Stimulated activated CD4-positive, alpha-beta T cell treated with anti-CD3 and anti-CD28 coated beads, Interleukin-12 subunit alpha, Interleukin-12 subunit beta, amount 100 ng/mL, for 48 hours (primary cell): ENCODE data around the gene AGT.
"Not testable (repeated sequence)": the region's sequence is repeated elsewhere in the genome, so short reads cannot be mapped to it uniquely, and the experiment has no call there.

Experiments
- DNase-seq, 3 donors: peaks; one replicate each; pipeline ENCODE4 v3.0.0-alpha.2; 2020; ENCODE audit warnings: low read depth in 2 of 3, low spot score in 1 of 3

AGT gene

DNA sequence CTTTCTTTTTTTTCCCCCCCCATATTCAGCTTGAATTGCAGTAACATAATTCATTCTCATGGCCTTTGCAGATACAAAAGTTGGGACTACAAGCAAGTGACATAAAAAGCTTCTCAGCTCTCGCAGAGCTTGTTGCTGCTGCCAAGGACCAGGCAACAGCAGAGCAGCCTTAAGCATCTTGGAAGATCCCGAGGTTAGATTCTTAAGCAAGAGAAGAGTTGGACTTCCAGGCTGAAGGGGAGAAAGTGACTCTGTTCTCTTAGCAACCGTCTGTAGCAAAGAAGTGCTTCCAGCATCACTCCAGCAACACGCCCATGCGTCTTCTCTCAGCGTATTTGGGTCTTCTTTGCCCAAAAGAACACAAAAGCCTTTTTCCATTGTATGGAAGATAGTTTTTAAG is 20.7 kb downstream of the AGT start:
- DNase-seq, result no peak

DNA sequence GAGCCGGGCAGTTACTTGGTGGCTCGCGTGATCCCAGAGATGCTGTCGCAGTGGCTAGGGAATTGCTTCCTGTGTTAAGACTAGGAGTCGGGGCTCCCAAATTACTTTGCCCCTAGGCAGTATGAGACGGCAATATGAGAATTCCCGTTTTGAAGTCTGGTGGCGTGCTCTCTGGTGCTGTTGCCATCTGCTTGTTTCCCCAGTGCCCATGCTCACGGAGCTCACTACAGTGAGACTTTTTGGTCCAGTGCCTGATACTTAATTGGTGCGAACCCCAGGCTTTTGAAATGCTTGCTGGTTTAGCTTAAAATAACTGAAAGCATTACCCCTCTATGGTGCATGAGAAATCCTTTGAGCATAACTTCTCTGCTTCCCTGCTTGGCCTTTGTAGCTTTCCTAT is 22.3 kb downstream of the AGT start:
- no peak for DNase-seq

DNA sequence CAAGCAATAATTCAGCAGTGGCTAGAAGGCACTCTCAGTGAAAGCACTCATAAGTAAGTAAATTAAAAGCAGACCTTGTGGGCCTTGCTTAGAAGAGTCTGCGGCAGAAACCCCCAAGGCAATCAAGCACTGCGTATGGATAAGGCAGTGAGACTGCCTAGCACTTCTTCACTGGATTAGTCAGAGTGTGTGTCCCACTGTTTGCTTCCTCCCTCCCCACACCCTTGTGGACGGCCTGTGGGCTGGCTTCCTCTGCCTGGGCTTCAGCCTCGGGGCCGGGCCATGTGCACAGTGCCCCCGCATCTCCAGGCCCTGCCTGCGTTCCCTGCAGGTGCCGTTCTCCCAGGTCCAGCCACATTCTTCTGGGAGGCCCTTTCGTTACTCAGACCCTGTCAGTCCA is 23.8 kb downstream of the AGT start:
- DNase-seq, result no peak

DNA sequence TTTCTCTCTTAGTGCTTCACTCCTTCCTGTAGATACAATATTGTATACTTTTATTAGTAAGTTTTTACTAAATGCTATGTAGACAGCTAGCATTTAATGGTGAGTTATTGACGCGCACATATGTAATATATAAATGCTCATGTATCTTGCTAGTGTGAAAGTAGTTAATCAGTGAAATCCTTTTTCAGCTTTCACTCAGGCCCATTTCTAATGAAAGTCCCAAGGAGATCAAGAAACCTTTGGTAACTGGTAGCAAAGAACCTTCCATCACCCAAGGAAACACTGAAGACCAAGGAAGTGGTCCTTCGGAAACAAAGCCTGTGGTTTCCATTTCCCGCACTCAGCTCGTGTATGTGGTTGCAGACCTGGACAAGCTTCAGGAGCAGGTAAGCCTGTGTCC is 27.2 kb downstream of the AGT start:
- no peak for DNase-seq

DNA sequence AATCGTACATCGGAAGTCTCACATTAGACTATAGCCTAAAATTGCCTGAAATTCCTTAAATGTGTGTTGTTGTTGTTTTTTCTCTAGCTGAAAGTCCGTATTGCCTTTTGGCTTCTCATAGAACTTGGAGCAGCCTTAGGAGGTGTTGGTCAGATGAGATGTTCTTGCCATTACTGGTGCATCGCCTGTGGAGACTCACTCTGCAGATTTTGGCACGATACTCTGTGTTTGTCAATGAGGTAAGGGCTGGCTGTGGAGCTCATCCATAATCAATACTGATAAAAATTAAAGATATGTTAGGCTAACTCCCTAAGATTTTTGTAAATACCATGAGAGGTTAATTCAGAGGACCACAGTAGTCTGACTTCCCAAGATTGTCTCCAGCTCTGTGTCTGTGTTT is 28.9 kb downstream of the AGT start:
- no peak for DNase-seq

DNA sequence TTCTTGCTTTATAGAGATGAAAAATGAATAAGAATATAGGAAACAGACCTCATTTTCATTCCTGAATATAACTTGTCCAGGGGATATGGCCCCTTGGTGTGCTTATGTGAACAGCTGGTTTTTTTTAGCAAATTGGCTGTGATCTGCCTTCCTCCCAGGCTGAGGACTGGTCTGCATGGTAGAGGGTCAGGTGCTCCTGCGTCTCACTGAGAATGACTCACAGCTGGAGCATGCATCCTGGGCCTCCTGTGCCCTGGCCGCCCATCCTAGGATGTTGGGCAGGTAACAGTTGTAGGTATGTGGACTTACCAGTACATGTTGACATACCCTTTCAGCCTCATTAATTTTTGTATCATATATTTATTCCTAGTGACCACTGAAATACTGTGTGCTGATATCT is 29.8 kb downstream of the AGT start:
- no peak for DNase-seq

DNA sequence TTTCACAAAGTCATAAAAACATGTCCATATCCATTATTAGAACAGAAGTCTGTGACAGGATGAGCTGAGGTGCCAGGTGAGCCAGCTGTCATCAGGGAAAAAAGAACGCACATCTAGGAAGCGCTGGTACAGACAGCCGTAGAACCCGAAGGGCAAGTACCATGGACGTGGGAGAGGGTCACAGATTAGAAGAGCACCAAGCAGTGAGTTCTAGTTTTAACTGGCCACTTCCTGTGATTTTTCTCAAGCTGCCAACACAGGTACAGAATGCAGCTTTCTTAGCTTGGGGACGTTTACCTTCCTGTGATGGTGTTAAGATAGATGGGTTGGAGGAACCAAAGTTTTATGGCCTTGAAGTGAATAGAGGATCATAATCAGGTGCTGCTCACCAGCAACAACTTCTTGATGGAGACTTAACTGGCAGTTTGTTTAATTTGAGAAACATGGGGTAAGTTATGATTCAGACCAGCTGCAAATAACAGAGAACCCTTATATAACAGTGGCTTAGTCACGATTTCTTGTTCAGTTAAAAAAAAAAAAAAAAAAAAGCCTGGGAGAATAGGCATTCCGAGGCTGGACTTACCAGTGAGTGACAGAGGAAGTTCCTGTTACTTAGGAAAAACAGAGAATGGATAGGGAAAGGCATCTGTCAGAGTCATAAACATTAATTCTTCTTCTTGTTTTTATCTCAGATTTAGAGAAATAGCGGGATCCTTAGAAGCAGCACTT is 30.9 kb downstream of the AGT start:
- DNase-seq, result no peak

DNA sequence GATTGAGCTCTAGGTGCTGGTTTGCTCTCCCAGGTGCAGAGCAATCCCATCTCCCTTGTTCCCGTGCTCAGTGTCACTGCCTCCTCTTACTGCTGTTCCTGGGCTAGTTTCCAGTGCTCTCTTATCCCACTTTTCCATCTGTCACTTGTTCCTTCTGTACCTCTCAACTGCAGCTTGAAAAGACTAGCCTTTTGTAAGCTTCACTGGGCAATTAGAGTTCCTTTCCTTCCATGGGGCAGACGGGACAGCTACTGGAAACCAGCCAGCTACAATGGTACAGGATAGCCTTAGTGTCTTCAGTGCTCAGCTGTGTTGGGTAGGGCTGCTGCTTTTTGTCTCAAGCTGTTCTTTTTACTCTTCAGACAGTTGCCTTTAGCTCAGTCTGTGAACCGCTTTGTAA is 31.6 kb downstream of the AGT start:
- DNase-seq, result no peak

DNA sequence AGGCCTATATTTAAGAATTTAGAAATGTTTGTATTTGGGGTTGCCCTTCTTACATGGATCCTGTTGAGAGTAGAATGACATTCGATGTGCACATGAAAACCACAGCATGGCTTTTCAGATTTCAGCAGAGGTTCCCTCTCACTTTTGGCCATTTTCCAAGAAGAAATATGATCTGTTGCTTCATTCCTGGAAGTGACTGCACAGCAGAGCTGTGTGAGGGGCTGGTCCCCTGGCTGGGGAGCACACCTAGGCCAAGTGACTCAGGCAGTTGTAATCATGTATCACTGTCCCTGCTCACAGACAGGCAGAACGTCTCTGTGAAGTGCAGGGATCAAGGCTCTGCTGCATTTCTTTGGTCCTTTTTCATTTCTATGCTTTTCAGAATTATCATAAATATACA is 32.3 kb downstream of the AGT start:
- DNase-seq, result no peak

DNA sequence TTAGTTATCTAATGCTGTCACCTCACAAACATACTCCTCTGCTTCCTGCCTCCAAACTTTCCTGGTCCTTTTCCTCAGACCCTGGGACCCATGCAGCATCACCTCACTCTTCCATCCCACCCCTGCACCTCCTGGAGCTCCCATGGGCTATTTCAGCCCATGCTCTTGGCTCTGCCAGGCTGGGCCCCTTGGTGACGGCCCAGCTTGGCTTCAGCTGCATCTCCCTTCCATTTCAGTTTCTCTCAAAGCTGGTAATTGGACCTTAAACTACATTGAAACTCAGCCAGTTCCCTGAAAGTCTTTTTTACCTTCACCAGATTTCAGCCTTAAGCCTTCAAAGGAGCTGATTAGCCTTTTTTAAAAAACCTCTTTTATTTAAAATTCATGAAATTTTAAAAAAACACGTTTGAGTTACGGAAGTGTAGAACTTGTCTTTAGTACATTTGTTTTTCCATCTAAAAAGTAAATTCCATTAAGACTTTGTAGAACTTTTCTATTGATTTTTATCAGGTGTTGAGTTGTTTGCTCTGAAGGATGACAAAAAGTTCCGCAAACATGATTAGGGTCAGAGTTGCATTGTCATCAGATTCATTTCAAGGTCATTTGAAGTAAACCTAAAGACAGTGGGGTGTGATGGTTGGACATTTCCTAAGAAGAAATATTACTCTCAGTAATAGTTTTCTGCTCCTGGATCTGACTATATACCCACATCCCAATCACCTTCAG is 33.5 kb downstream of the AGT start:
- no peak for DNase-seq

DNA sequence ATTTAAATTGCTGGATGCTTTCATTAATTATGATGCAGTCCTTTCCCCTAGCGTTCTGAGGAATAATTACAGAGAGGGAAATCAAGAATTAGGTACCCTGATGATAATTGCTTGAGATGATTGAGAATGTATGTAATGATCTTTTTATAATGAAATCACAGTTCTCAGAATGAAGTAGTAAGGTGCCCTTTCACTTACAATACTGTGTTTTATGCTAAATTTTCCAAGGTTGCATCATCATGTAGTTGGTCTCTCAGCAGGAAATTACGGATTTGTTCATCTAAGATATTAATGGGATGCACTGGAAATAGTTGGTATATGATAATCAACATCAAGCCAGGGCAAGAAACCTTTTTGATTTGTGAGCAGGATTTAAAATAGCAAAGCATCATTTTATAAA is 34.1 kb downstream of the AGT start:
- no peak for DNase-seq

DNA sequence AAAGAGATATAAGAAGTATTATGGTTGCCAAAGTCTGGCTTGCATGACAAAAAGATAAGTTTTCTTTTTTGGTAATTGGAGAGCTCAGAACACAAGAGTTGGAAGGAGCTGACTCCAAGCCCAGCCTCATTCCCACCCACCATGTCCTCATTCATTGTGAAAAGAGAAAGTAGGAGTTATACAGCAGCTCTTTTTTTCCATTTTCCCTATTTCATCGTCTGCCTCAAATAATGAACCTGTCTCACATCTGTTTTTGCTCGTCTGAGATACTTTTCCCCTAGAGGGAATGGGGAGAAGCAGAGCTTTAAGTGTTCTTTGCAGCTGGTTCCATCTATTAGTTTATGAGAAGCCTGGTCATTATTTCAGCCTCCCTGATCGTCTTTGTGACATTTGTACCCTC is 34.7 kb downstream of the AGT start:
- no peak for DNase-seq

DNA sequence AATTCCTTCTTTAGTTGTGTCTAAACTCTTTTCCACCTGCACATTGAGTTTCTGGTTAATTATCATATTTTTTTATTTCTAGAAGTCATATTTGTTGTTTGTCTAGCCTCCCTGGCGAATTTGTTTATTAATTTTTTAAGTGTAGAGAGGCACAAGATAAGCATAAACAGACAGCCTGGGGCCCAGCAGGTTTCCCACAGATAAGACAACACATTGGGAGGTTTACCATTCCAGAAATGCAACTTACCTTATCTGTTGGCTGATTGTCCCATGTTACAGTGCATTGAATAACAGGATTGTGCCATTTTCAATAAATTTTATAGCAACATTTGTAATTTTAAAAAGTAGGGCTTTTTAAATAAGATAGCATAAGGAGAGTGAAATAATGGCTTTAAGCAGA is 36.7 kb downstream of the AGT start:
- no peak for DNase-seq

DNA sequence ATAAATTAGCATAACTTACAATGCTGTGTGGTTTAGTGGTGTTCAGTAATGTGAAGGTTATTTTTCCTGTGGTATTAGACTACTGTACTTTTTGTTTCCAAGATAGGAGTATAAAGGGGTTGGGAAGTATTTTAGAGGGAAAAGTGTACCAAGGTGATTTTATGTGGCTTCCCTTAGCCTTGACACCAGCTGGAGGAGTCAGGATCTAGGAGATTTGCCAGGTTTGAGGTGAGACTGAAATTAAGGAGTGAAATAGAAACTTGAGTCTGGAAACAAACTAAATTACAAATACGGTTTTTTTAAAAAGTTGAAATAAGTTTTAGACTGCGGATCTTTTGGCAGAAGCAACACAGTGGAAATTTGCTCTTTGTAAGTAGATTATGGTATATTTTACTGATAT is 39.3 kb downstream of the AGT start:
- no peak for DNase-seq

DNA sequence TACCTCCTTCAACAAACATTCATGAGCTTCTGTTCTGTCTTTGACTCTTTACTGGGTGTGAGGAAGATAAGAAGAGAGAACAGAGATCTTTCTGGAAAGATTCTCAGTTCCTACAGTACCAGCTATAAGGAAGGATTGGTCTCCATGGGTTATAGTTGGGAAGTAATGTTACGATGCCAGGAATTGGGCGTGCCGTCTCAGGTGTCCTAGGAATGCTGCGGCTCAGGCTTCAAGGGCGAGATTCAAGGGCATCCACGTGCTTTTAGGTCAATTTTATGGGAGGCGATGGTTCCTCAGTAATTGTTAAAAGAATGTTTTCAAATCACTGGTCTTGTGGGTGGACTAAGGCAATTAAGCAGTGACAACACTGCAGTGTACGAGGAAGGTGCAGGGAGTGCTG is 44.4 kb downstream of the AGT start:
- DNase-seq, result no peak

DNA sequence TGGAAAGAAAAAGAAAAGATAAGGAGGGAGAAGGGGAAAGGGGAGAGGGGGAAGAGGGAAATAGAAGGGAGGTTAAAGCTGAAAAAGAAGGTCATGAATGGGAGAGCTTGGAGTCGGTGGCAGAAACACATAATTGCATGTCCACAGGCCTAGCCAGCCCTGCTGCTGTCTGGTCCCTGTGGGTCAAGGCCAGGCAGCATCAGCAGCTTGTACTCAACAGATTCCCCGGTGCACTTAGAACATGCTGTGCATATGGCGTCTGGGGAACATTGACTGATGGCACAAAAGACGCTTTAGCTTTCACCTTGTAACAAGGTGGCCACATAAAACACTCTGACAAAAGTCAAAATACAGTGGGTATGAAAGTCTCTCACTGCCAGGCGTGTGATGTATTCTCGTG is 45.7 kb downstream of the AGT start:
- no peak for DNase-seq

DNA sequence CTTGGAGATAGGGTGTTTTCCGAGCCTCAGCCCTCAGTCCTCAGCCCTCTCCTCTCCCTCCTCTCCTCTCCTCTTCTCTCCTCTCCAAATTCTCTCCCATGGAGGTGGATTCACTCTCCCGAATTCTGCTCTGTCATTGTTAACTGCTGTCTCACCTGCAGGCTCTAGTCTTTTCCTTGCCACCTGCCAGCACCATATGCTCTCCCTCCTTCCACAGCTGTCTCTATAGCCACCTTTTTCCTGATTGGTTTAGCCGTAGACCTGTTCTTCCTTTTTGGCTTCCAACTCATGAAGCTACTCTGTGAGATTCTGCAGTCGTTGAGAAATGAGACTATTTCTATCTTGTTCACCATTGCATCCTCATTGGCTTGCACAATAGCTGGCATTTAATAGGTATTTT is 51.9 kb downstream of the AGT start:
- no peak for DNase-seq

DNA sequence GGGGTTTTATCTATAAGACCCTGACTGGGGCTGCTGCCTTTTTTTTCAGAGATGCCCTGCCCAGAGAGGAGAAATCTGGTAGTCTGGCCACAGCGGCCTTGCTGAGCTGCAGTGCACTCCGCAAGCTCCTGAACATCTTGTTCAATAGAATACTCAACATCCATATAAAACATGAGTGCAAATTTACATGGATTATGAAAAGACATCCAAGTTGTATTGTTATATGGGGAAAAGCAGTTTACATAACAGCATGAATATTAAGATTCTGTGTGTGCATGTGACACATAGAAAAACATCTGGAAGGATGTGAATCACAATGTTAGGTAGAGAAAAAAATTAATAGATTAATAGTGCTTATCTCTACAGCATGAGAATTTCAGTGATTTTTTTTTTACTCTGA is 55.2 kb downstream of the AGT start:
- DNase-seq, result no peak

DNA sequence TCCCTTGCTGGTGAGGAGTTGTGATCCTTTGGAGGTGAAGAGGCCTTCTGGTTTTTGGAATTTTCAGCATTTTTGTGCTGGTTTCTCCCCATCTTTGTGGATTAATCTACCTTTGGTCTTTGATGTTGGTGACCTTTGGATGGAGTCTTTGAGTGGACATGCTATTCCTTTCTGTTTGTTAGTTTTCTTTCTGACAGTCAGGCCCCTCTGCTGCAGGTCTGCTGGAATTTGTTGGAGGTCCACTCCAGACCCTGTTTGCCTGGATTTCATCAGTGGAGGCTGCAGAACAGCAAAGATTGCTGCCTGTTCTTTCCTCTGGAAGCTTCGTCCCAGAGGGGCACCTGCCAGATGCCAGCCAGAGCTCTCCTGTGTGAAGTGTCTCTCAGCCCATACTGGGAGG is 55.8 kb downstream of the AGT start:
- DNase-seq, result not testable (repeated sequence)

DNA sequence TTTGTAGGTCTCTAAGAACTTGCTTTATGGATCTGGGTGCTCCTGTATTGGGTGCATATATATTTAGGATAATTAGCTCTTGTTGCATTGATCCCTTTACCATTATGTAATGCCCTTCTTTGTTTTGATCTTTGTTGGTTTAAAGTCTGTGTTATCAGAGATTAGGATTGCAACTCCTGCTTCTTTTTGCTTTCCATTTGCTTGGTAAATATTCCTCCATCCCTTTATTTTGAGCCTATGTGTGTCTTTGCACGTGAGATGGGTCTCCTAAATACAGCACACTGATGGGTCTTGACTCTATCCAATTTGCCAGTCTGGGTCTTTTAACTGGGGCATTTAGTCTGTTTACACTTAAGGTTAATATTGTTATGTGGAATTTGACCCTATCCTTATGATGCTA is 57.2 kb downstream of the AGT start:
- not testable (repeated sequence) for DNase-seq
